NOMO-1 treated with DMSO at 0.1 percent for 48 hours (cell line): ENCODE data around the gene PRKG1.
"Not testable (repeated sequence)": the region's sequence is repeated elsewhere in the genome, so short reads cannot be mapped to it uniquely, and the experiment has no call there.

Source experiments
- DNase-seq: peaks from one replicate; lab custom pipeline; 2025; ENCODE audit not compliant: unreplicated experiment; lab: John Stamatoyannopoulos, UW

The PRKG1 gene

DNA sequence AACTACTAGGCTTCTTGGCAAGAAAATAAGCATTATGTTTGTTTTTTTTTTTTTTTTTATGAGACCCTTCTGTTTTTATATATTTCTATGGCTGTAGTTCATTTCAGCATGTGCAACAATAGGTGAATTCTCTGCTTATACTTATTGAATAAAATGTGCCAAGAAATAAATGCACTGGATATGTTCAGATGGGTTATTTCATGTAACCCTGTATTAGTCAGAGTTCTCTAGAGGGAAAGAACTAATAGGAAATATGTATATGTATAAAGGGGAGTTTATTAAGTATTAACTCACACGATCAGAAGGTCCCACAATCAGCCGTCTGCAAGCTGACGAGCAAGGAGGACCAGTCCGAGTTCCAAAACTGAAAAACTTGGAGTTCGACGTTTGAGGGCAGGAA is 332.3 kb downstream of the PRKG1 start:
- DNase-seq = no peak

DNA sequence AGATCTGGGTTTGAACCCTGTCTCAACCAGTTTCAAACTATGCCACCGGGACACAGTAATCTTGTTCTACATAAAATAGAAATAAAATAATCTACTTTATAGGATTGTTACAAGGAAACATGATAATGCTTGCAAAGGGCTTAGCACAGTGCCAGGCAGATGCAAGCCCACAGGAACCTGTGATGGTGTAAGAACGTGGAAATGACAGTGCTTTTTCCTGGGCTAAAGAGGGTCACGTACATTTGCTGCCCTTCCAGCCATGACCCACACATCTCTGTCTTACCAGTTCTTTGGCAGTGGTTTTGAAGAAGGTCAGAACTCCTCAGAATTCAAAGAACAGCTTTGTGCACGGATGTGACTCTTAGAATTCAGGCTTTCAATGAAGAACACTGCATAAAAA is 342.2 kb downstream of the PRKG1 start:
- DNase-seq = no peak

DNA sequence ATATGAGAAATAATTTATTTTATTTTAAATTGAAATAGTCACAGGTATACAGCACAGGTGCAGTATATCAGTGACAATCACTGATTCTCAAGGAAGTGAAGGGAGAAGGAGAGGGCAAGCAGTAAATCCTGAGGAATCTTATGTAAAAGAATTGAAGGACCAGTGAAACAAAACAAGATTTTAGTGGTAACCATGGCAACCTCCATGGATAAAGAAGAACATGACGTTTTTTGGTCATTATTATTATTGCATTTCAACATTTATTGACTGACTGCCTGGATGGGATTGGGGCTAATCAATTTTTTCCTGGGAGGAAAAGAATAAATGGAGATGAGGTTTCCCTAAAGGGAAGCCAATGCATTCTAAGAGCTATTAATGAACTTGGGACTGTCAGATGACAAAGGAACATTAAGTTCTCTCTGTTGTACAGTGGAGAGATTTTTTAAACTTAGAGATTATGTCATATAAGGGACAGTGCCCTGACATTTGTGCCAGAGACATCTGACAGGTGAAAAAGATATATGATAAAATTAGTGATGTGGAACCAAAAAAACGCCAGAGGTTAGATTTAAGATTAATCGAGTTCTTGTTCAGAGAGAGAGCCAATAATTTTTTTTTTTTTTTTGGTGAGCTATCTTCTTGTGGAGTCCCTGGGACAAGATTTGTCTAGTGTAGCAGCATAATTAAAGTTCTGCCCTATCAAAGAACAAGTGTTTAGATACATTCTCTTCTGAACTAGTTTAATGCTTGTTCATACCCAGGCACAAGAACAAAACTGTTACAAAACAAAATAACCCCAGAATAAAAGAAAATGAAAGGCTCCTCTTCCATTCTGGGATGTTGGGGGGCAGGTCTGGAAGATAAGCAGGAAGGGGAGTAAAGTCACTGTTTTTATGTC is 345.2 kb downstream of the PRKG1 start:
- DNase-seq = no peak

DNA sequence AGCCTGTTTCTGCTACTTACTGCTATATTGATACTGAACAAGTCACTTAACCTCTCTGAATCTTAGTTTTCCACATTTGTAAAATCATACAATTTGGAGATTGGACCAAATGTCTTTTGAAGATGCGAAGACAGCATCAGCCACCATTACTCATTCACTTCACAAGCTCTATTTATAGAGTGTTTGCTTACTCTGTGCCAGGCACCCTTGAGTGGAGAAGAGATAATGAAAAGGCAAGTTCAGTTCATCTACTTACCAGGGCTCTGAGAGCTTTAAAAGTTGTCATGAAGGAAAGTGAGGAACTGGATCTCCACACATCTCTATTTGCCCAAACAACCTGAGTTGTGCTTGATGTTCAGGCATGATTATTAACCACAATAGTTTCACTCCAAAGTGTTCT is 347.6 kb downstream of the PRKG1 start:
- DNase-seq = no peak

DNA sequence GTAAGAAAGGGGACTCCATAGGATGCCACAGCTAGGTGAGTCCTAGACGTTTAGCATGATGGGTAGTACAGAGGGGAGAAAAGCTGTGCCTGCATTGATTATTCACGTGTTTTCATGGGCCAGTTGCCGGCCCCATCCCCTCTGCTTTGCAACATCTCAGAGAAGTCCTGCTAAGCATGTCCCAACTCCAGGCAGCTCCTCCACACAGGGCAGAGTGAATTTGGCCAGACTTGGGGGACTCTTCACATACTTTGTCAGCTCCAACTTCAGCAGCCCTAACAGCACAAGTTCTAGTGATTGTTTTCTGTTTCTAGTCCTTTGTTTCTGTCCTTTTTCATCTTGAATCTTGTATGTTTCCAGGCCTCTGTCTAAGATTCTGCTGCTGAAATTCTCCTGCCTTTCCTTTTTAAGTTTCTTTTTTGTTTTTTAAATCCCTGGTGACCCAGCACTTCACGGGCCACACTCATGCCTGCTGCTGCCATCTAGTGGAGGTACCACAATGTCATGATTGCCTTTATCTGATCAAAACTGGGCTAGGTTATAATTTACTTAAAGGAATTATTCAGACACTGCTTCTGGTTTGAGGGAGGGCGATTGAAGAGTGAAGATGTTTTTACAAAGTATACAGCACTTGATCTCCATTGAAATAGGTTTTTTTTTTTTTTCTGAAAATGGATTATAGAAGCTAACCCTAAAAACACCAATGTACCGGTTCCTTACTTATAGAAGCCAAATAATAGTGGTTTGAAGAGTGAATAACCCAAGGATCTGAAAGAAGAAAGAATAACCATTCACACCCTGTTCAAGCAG is 348.2 kb downstream of the PRKG1 start:
- DNase-seq = no peak

DNA sequence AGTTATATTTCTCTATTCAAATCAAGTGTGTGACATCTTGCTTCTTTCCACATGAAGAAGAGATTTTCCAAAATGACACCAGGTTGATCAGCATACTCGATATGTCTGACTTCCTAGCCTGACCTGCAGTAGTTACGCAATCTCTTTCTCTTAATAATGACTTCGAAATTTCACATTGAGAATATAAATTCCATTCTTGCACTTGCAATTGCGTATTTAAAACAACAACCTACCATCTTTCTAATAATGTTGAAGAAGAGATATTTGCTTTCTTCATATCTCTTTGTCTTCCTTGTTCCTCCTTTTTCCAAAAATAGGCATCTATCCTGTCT is 348.8 kb downstream of the PRKG1 start:
- DNase-seq = no peak

- no peak for DNase-seq
Measured at GRCh38 chr10:51425431-51425830, 351.1 kb downstream of the PRKG1 start.

- DNase-seq = no peak
Measured at GRCh38 chr10:51427758-51428157, 353.5 kb downstream of the PRKG1 start.

DNA sequence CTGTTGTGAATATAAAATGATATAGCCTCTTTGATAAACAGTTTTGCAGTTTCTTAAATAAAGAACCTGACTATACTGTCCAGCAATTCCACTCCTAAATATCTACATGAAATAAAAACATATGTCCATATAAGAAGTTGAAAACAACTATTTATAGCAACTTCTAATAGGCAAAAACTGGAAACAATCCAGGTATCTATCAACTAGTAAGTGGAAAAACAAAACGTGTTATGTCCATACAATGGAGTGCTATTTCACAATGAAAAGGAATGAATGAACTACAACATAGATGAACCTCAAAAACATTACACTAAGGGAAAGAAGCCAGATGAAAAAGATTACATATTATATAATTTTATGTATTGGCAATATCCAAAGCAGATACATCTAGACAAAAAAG is 356.2 kb downstream of the PRKG1 start:
- DNase-seq = no peak

DNA sequence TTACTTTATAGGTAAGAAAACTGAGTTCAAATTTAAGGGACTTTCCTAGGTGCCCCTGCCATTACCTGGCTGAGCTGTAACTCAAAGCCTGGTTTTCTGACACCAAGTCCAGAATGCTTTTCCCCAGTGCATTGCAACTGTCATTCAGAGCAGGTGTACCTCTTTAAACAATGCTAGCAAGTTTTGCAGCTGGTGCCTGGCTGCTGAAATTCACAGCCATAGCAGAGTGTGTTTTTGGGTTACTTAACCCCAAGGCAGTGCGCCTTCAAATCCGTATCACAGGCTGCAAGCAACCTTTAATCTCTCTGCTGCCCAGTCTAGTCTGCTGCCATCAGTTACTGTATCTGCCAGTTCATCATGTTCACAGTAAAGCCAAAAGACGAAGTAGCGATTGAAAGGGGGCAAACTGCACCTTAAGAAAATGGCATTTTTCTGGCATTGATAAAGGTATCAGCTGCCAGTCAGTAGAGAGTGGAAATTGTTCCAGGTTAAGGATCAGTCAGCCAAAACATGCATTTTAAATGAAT is 359.7 kb downstream of the PRKG1 start:
- no peak for DNase-seq

DNA sequence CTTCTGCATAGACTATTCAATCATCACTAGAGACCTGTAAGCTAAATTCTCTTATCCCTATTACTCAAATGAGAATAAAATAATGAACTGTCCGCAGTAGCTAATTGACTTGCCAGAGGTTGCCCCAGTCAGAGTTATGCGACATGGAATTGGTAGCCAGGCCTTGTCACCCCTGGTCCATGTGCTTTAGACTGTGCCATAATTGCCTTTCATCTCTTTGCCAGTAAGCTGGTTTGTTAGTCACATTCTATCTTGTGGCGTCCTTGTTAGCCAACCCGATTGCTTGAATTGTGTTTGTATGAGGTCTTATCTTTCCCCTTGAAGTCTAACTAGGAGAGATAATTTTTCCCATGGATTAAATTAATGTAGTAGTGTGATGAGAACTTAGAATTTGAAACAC is 362.5 kb downstream of the PRKG1 start:
- no peak for DNase-seq

DNA sequence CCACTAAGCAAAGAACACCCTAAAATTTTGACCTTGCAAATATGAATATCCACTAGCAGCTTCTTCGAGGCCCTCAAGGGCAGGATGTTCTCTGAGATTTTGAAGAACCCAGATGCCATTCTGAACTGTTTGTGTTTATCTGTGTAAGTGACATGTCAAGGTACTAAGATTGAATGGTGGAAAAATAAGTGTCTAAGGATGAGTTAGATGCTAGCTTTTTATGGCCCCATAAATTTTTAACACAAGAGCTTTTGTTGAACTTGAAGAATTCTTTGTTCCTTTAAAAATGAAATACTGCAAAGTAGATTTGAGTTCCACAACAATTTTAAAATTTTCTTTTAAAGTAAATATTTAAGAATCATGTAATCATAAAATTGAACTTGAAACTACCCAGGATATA is 365.4 kb downstream of the PRKG1 start:
- DNase-seq = no peak

- DNase-seq = no peak
Measured at GRCh38 chr10:51445588-51445987, 371.3 kb downstream of the PRKG1 start.

GRCh38 chr10:51447119-51447518 is 372.8 kb downstream of the PRKG1 start:
- no peak for DNase-seq

DNA sequence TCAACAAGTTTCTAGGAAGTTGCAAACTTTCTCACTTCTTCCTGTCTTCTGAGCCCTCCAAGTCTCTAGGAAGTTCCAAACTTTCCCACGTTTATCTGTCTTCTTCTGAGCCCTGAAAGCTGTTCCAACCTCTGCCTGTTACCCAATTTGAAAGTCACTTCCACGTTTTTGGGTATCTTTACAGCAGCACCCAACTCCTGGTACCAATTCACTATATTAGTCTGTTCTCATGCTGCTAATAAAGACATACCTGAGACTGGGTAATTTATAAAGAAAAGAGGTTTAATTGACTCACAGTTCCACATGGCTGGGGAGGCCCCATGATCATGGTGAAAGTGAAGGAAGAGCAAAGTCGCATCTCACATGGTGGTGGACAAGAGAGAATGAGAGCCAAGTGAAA is 381.5 kb downstream of the PRKG1 start:
- not testable (repeated sequence) for DNase-seq

- no peak for DNase-seq
Measured at GRCh38 chr10:51459476-51459875, 385.2 kb downstream of the PRKG1 start.

DNA sequence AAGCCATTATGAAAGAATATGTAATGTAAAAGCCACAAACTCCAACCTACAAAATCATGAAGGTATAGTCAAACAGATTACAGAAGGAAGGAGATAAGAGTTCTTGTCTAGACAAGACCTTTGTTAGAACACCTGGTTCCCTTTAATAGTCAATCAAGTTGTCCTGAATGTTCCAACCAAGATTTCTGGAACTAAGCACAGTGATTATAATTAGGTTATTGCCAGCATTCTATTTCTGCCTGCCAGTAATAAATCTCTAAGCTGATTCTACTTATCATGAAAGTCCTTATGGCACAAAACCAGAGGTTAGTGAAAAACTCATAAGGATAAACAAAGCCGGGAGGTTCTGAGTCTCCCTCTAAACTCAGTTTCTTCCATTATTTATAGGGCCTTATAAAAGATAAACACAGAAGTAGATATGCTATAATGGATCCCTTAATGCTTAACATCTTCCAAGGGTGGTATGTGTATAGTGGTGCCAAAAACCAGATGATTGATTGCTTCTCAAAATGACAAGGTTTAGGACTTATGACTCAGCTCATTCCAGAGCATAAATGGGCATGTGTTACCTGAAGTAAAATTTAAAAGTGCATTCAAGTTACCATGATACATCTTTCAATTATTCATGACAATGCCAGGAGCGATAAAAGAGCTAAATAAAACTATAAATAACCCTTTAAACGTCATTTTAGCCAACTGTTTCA is 387.9 kb downstream of the PRKG1 start:
- no peak for DNase-seq

DNA sequence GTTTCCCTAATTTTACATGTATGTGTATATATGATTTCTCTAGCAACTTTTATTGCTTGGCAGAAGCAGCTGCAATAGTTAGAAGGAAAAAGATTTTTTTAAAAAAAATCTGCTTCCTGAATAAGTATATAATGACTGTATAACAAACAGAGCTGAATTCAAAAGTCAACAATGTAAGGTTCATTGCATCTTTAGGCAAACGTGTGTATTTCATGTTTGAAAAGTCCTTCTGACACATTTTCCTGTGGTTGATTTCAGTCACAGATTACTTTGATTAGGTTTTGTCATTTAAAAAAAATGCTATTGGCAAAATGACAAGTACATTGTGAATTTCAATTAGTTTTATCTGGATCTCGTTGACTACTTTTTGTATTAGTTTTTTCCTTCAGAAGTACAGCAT is 394.1 kb downstream of the PRKG1 start:
- DNase-seq = no peak

GRCh38 chr10:51469686-51470085 is 395.4 kb downstream of the PRKG1 start:
- DNase-seq = no peak

DNA sequence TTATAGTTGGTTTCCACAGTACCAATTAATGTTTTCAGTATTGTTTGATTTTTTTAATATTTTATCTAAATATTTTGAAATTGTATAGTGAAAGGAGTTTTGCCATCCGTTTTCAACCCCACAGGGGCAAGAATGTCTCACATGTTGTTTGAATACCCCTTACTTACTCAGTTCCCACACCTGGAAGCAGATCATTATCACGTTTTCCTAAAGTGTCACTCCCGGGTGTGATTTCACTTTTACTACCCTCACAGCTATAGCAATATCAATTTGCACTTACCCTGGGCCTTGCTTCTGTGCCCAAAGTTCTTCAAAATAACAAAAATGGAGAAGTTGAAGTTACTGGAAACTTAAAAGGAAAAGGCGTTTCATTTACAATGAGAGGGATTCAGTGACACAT is 397.0 kb downstream of the PRKG1 start:
- no peak for DNase-seq

GRCh38 chr10:51472154-51472553 is 397.9 kb downstream of the PRKG1 start:
- DNase-seq = no peak

DNA sequence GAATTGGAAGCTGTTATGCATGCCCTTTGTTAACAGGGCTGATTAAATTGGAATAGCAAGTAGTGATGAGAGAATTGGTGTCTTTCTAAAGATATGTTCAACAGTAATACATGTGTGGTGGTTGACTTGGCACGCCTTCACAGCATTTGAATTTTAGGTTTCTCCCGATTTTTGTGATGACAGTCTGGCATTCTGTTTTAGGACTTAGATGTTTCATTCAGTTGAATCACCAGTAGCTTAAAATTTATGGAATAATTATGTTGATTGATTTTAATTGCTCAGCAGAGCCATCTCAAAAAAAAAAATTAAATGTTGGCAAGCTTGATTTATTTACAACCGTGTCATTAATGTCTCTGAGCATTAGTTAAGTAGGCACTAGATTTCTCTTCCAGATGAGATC is 405.4 kb downstream of the PRKG1 start:
- no peak for DNase-seq
